HL-60 (cell line): ENCODE measurements around the gene LDLRAD1.
"Not testable (repeated sequence)": the region's sequence is repeated elsewhere in the genome, so short reads cannot be mapped to it uniquely, and the experiment has no call there.

Source experiments
- GABPA ChIP-seq: IDR thresholded peaks from 2 replicates; pipeline ENCODE4 v1.6.1; 2012; ENCODE audit warnings: low read depth
- POLR2AphosphoS5 ChIP-seq: IDR thresholded peaks from 2 replicates; pipeline ENCODE4 v1.6.1; 2012; ENCODE audit warnings: low read depth
- TF ChIP-seq, protein P1 (sequence below): IDR thresholded peaks from one replicate; pipeline ENCODE4 v1.5.1; 2011; ENCODE audit warnings: low read length, control low read depth, inconsistent platforms; ENCODE audit not compliant: insufficient read depth
- TF ChIP-seq, protein P2 (sequence below): IDR thresholded peaks from 2 replicates; pipeline ENCODE4 v1.6.1; 2012; ENCODE audit warnings: low read depth; ENCODE audit not compliant: insufficient replicate concordance

DNA sequence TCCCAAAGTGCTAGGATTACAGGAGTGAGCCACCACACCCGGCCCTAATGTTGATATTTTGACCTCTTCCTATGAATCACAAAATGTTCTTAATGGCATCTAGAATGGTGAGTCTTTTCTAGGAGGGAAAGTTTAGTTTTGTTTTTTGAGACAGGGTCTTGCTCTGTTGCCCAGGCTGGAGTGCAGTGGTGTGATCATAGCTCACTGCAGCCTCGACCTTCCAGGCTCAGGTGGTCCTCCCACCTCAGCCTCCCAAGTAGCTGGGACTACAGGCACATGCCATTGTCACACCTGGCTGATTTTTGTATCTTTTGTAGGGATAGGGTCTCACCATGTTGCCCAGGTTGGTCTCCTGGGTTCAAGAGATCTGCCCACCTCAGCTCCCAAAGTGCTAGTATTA is 48.7 kb downstream of the LDLRAD1 start:
- TF ChIP-seq, protein P1, sequence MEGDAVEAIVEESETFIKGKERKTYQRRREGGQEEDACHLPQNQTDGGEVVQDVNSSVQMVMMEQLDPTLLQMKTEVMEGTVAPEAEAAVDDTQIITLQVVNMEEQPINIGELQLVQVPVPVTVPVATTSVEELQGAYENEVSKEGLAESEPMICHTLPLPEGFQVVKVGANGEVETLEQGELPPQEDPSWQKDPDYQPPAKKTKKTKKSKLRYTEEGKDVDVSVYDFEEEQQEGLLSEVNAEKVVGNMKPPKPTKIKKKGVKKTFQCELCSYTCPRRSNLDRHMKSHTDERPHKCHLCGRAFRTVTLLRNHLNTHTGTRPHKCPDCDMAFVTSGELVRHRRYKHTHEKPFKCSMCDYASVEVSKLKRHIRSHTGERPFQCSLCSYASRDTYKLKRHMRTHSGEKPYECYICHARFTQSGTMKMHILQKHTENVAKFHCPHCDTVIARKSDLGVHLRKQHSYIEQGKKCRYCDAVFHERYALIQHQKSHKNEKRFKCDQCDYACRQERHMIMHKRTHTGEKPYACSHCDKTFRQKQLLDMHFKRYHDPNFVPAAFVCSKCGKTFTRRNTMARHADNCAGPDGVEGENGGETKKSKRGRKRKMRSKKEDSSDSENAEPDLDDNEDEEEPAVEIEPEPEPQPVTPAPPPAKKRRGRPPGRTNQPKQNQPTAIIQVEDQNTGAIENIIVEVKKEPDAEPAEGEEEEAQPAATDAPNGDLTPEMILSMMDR: not testable (repeated sequence)
- TF ChIP-seq POLR2AphosphoS5, GABPA: not testable (repeated sequence)
- TF ChIP-seq, protein P2, sequence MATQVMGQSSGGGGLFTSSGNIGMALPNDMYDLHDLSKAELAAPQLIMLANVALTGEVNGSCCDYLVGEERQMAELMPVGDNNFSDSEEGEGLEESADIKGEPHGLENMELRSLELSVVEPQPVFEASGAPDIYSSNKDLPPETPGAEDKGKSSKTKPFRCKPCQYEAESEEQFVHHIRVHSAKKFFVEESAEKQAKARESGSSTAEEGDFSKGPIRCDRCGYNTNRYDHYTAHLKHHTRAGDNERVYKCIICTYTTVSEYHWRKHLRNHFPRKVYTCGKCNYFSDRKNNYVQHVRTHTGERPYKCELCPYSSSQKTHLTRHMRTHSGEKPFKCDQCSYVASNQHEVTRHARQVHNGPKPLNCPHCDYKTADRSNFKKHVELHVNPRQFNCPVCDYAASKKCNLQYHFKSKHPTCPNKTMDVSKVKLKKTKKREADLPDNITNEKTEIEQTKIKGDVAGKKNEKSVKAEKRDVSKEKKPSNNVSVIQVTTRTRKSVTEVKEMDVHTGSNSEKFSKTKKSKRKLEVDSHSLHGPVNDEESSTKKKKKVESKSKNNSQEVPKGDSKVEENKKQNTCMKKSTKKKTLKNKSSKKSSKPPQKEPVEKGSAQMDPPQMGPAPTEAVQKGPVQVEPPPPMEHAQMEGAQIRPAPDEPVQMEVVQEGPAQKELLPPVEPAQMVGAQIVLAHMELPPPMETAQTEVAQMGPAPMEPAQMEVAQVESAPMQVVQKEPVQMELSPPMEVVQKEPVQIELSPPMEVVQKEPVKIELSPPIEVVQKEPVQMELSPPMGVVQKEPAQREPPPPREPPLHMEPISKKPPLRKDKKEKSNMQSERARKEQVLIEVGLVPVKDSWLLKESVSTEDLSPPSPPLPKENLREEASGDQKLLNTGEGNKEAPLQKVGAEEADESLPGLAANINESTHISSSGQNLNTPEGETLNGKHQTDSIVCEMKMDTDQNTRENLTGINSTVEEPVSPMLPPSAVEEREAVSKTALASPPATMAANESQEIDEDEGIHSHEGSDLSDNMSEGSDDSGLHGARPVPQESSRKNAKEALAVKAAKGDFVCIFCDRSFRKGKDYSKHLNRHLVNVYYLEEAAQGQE: not testable (repeated sequence)
